ENCODE data around the gene TRAK2.
"Not testable (repeated sequence)": the region's sequence is repeated elsewhere in the genome, so short reads cannot be mapped to it uniquely, and the experiment has no call there.

TRAK2 gene

GRCh38 chr2:201433394-201433995, 17.8 kb downstream of the TRAK2 start:
- DNase-seq (ENCODE audit: low read depth): no peak
- H3K4me3 ChIP-seq (ENCODE audit: low read depth, low read length): no peak overlapping the region
- TF ChIP-seq POLR2A (IDR thresholded peaks at IDR 0.05; ENCODE audit: extremely low read depth, insufficient read length) (no peak), CTCF (IDR thresholded peaks at IDR 0.05; ENCODE audit: low read depth, low read length) (no peak), MAX (IDR thresholded peaks at IDR 0.05; ENCODE audit: low read depth, low read length) (no peak), MYC (IDR thresholded peaks at IDR 0.05; ENCODE audit: low read depth, low read length) (no peak)

GRCh38 chr2:201432621-201433393, 18.5 kb downstream of the TRAK2 start:
- TF ChIP-seq MYC (IDR thresholded peaks at IDR 0.05; ENCODE audit: low read depth, low read length) (no peak), POLR2A (IDR thresholded peaks at IDR 0.05; ENCODE audit: extremely low read depth, insufficient read length) (no peak), CTCF (IDR thresholded peaks at IDR 0.05; ENCODE audit: low read depth, low read length) (no peak), MAX (IDR thresholded peaks at IDR 0.05; ENCODE audit: low read depth, low read length) (no peak)
- DNase-seq (ENCODE audit: low read depth): peak; percentile 23

GRCh38 chr2:201432038-201432620, 19.1 kb downstream of the TRAK2 start:
- peak; percentile 30 for DNase-seq (ENCODE audit: low read depth)
- TF ChIP-seq CTCF (IDR thresholded peaks at IDR 0.05; ENCODE audit: low read depth, low read length): no peak
- TF ChIP-seq MAX (IDR thresholded peaks at IDR 0.05; ENCODE audit: low read depth, low read length): no peak
- H3K4me3 ChIP-seq (ENCODE audit: low read depth, low read length): no peak overlapping the region

More at GRCh38 chr2:201432621-201433393, 18.5 kb downstream of the TRAK2 start:
- H3K4me3 ChIP-seq (ENCODE audit: low read depth, low read length): no peak overlapping the region

- no peak overlapping the region for H3K4me3 ChIP-seq (ENCODE audit: low read depth, low read length)
- no peak for DNase-seq (ENCODE audit: low read depth)
- TF ChIP-seq MYC (IDR thresholded peaks at IDR 0.05; ENCODE audit: low read depth, low read length) (no peak), MAX (IDR thresholded peaks at IDR 0.05; ENCODE audit: low read depth, low read length) (no peak)
Observed at GRCh38 chr2:201430839-201431238, 20.4 kb downstream of the TRAK2 start.

GRCh38 chr2:201430322-201430721, 20.9 kb downstream of the TRAK2 start:
- H3K4me3 ChIP-seq (ENCODE audit: low read depth, low read length); DNase-seq (ENCODE audit: low read depth): not testable (repeated sequence)

GRCh38 chr2:201429835-201430234, 21.4 kb downstream of the TRAK2 start:
- DNase-seq (ENCODE audit: low read depth); H3K4me3 ChIP-seq (ENCODE audit: low read depth, low read length): not testable (repeated sequence)

GRCh38 chr2:201428366-201428765, 22.9 kb downstream of the TRAK2 start:
- not testable (repeated sequence) for H3K4me3 ChIP-seq (ENCODE audit: low read depth, low read length); DNase-seq (ENCODE audit: low read depth)

GRCh38 chr2:201425952-201426351, 25.3 kb downstream of the TRAK2 start:
- no peak for DNase-seq (ENCODE audit: low read depth)
- no peak for TF ChIP-seq CTCF (IDR thresholded peaks at IDR 0.05; ENCODE audit: low read depth, low read length)
- no peak for TF ChIP-seq MAX (IDR thresholded peaks at IDR 0.05; ENCODE audit: low read depth, low read length)
- no peak for TF ChIP-seq MYC (IDR thresholded peaks at IDR 0.05; ENCODE audit: low read depth, low read length)
- no peak for TF ChIP-seq POLR2A (IDR thresholded peaks at IDR 0.05; ENCODE audit: extremely low read depth, insufficient read length)

More at GRCh38 chr2:201425952-201426351, 25.3 kb downstream of the TRAK2 start:
- H3K4me3 ChIP-seq (ENCODE audit: low read depth, low read length): no peak overlapping the region
